ENCODE results near the gene STK38L.
A peak's percentile ranks its signal among the peaks of the same experiment; 100 is the strongest.

The STK38L gene

DNA sequence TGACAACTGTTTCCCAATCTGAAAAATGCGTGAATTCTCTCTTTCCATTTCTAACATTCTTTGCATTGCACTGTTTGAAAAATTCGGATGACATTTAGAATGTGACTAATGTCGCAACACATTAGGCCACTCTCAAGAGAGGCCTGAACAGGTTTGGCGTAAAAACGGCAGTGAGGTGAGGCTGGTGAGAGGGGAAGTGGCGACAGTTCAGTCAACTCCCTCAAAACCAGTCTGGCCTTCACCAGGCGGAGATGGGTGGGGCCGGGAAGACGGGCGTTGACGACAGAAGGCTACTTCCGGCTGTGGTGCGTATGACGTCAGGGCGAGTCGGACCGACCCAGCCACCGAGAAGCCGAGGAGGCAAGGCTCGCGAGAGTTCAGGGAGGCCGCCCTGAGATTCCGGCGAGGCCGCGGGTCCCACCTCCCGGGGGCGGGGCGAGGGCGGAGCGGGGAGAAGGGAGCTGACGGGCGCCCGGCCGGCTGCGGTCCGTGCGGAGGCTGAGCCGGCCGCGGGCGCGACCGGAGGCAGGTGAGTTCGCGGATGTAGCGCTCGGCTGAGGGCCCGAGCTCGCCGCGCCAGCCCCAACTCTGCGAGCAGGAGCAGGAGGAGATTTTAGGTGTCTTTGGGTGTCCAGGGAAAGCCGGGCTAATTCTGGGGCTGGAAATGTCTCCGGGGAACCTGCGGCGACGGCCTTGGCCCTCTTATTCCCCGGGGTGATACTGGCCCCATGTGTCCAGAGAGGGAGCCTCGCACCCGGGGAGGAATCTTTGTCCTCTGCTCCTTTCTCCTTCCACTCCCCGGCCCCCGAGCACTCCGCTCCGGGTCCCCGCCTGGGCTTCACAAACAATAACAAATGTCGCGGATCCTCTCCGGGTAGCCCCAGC is at the start of gene STK38L:
Gene STK38L, plus strand, starts transcription at position 483 of the 885 bp plus-strand sequence. CDS start 53,435 bp downstream, outside the sequence.
- Mint-ChIP-seq H3K4me1 (ENCODE audit: low read depth) (peaks cover 35% of the 10 kb centered on the region), H3K9me3 (peaks cover 10% of the 10 kb centered on the region)

GRCh38 chr12:27194644-27195043 is 49.4 kb upstream of the STK38L start:
- no peak for DNase-seq (ENCODE audit: low spot score)
- no peaks in the 10 kb centered on the region for H3K9me3 Mint-ChIP-seq
- no peaks in the 10 kb centered on the region for H3K36me3 Mint-ChIP-seq (ENCODE audit: low read depth)
- no peaks in the 10 kb centered on the region for H3K4me1 Mint-ChIP-seq (ENCODE audit: low read depth)
- no peak overlapping the region for H3K4me3 Mint-ChIP-seq
- peaks cover 4% of the 10 kb centered on the region for H3K27me3 Mint-ChIP-seq (ENCODE audit: low read depth)
- H3K27ac Mint-ChIP-seq, result no peak overlapping the region

More for the DNA sequence above, at the start of gene STK38L:
- peak within 1 kb of the TSS; percentile 95 for H3K27ac Mint-ChIP-seq
- peaks cover 13% of the 10 kb centered on the region for H3K36me3 Mint-ChIP-seq (ENCODE audit: low read depth)
- peak within 1 kb of the TSS; percentile 99 for H3K4me3 Mint-ChIP-seq
- H3K27me3 Mint-ChIP-seq (ENCODE audit: low read depth), result no peaks in the 10 kb centered on the region
- DNase-seq (ENCODE audit: low spot score), result peak; percentile 97

DNA sequence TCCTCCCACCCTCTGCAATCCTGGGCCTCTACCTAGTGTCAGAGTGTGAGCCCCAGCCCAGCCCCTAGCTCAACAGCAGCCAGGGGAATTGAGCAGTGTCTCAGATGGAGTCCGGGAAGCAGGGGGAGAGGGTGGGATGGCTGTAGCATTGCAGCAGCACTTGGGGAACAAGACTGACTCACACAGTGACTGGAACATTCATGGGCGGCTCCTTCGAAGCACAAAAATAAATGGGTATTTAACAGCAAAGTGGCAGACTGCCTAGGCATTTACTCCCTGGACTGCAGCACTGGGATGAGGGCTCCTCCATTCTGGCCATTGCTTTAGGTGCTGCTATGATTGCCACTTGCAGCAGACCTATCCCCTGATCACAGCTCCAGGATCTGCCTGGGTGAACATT is 46.0 kb upstream of the STK38L start:
- H3K36me3 Mint-ChIP-seq (ENCODE audit: low read depth), result no peaks in the 10 kb centered on the region
- peaks cover 9% of the 10 kb centered on the region for H3K4me1 Mint-ChIP-seq (ENCODE audit: low read depth)
- no peaks in the 10 kb centered on the region for H3K9me3 Mint-ChIP-seq
- H3K27me3 Mint-ChIP-seq (ENCODE audit: low read depth), result no peaks in the 10 kb centered on the region
- no peak overlapping the region for H3K4me3 Mint-ChIP-seq
- DNase-seq (ENCODE audit: low spot score), result no peak
- no peak overlapping the region for H3K27ac Mint-ChIP-seq

DNA sequence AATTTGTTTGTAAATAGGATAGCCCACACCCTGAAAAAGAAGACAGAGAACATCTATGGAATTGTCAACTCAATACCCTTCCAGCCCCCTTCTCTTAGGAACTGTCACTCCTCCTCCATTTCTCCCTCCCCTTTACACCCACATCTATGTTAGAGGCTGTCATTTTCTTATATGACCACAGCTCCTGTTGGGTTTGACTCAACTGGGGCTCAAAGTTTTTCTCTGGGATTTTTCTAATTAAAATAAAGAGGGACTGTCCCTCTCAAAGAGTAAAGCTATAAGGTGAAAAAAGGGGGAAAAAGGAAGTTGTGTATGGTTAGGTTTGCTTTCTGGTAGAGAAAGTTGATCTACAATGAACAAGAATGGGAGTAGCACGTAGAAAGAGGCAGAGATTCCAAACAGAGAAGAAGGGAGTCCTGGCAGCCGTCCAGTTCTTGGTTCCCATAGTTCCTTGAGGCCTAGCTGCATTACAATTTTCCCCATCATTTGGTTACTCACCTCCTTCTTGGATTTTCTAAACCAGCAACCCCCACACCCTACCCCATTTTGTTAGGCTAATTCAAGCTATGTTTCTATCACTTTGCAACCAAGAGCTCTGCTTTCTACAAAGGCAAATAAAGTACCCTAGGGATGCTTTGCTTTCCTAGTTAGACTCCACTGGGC is 44.3 kb upstream of the STK38L start:
- H3K4me3 Mint-ChIP-seq, result no peak overlapping the region
- no peaks in the 10 kb centered on the region for H3K27me3 Mint-ChIP-seq (ENCODE audit: low read depth)
- H3K4me1 Mint-ChIP-seq (ENCODE audit: low read depth), result peaks cover 11% of the 10 kb centered on the region
- no peak for DNase-seq (ENCODE audit: low spot score)
- H3K9me3 Mint-ChIP-seq, result no peaks in the 10 kb centered on the region
- H3K27ac Mint-ChIP-seq, result no peak overlapping the region
- no peaks in the 10 kb centered on the region for H3K36me3 Mint-ChIP-seq (ENCODE audit: low read depth)

DNA sequence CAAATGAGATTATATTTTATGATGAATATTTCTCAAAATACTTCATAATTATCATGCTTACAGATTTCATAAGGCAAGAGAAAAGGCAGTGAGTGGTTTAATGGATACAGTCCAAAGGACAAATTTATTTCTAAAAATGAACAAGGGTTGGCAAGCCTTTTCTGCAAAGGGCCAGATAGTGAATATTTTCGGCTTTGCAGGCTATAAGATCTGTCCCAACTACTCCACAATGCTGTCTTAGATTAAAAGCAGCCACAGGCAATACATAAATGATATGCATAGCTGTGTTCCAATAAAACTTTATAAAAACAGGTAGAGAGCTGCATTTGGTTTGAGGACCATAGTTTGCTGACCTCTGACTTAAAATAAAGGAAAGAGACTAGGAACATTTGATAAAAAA is 42.9 kb upstream of the STK38L start:
- Mint-ChIP-seq H3K4me3 (no peak overlapping the region), H3K27ac (no peak overlapping the region), H3K9me3 (no peaks in the 10 kb centered on the region), H3K4me1 (ENCODE audit: low read depth) (peaks cover 11% of the 10 kb centered on the region), H3K36me3 (ENCODE audit: low read depth) (no peaks in the 10 kb centered on the region), H3K27me3 (ENCODE audit: low read depth) (no peaks in the 10 kb centered on the region)
- no peak for DNase-seq (ENCODE audit: low spot score)

DNA sequence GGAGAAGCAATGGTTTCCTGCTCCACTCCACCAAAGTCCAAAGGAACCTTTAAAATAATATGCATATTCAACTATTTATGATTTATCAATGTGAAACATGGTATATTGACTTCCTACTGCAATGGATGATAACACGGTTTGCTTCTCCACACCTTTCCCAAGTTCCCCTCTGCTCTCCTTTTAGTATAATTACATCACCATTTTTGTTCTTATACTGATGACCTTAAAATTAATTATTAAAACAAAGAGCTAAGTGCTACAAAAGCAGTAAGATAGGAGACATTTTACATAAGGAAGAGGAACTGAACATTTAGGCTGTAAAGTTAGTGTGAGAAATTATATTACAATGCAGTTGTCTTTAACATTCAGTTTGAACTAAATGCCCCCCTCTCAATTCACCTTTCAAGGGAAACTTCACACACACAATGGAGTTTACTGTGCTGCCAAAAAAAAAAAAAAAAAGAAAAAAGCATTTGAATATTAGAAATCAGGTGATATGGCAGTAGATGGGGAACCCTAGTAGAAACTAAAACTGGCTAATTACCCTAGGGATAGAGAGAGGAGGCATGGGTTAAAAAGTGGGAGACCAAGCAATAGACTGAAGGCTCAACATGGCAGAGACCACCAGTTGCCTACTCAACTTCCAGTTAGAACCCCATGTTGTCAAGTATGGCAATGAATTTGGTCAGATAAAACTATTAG is 37.1 kb upstream of the STK38L start:
- H3K4me3 Mint-ChIP-seq, result no peak overlapping the region
- no peak for DNase-seq (ENCODE audit: low spot score)

DNA sequence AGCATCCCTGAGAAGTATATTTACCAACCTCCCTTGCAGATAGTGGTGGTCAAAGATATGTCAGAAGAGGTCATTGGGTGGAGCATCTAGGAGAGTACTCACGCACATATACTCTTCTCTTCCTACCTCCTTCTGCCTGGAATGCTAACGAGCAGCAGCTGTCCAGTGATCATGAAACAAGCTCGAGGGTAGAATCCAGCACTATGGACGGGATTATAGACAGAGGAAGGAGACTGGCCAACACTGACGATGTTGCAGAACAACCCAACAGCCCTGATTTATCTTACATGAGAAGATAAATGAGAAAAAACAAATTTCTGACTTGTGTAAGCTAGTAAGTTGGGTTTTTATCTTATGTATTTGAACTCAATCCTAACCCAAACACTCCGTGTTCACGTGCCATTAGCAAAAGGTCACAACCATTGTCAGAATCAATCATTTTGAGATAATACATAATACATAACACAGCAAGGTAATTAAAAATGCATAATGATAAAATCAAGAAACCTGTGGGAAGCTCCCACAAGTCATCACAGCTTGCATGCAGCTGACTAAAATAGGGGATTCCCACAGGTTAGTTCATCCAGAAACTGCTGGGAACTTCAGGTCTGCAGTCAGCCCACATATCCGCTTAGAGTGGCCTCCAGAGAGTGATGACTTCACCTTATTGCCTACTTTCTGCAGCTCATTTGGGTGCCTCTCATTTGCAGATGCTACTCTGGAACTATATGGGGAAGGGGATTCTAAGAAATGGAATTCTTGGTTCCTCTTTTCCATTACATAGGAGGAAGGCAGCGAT is 36.3 kb upstream of the STK38L start:
- DNase-seq (ENCODE audit: low spot score), result peak; percentile 73
- Mint-ChIP-seq H3K4me3 (no peak overlapping the region), H3K4me1 (ENCODE audit: low read depth) (peaks cover 15% of the 10 kb centered on the region), H3K36me3 (ENCODE audit: low read depth) (peaks cover 1% of the 10 kb centered on the region), H3K9me3 (peaks cover 17% of the 10 kb centered on the region), H3K27me3 (ENCODE audit: low read depth) (no peaks in the 10 kb centered on the region), H3K27ac (no peak overlapping the region)

More for the DNA sequence above, 37.1 kb upstream of the STK38L start:
- peaks cover 17% of the 10 kb centered on the region for H3K9me3 Mint-ChIP-seq
- peaks cover 1% of the 10 kb centered on the region for H3K36me3 Mint-ChIP-seq (ENCODE audit: low read depth)
- no peak overlapping the region for H3K27ac Mint-ChIP-seq
- peaks cover 15% of the 10 kb centered on the region for H3K4me1 Mint-ChIP-seq (ENCODE audit: low read depth)
- no peaks in the 10 kb centered on the region for H3K27me3 Mint-ChIP-seq (ENCODE audit: low read depth)

- no peaks in the 10 kb centered on the region for H3K27me3 Mint-ChIP-seq (ENCODE audit: low read depth)
- DNase-seq (ENCODE audit: low spot score), result no peak
- H3K9me3 Mint-ChIP-seq, result peaks cover 17% of the 10 kb centered on the region
- peaks cover 1% of the 10 kb centered on the region for H3K36me3 Mint-ChIP-seq (ENCODE audit: low read depth)
- no peak overlapping the region for H3K27ac Mint-ChIP-seq
- peaks cover 15% of the 10 kb centered on the region for H3K4me1 Mint-ChIP-seq (ENCODE audit: low read depth)
- no peak overlapping the region for H3K4me3 Mint-ChIP-seq
Observed at GRCh38 chr12:27208414-27208750, 35.7 kb upstream of the STK38L start.

DNA sequence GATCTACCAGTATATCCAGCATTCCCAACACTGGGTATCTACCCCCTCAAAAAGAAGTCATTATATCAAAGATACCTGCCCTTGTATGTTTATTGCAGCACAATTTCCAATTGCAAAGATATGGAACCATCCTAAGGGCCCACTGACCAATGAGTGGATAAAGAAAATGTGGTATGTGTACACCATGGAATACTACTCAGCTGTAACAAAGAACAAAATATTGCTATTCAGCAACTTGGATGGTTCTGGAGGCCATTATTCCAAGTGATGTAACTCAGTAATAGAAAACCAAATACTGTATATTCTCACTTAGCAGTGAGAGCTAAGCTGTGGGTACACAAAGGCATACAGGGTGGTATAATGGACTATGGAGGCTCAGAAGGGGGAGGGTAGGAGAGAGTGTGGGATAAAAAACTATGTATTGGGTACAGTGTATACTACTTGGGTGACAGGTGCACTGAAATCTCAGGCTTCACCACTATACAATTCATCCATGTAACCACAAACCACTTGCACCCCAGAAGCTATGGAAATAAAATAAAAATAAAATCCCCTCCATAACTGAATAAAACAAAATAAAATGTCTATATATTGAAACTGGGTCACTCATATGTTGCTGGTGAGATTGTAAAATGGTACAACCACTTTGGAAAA is 34.7 kb upstream of the STK38L start:
- H3K4me3 Mint-ChIP-seq, result no peak overlapping the region
- peaks cover 12% of the 10 kb centered on the region for H3K4me1 Mint-ChIP-seq (ENCODE audit: low read depth)
- peaks cover 1% of the 10 kb centered on the region for H3K36me3 Mint-ChIP-seq (ENCODE audit: low read depth)
- no peaks in the 10 kb centered on the region for H3K27me3 Mint-ChIP-seq (ENCODE audit: low read depth)
- no peak overlapping the region for H3K27ac Mint-ChIP-seq
- H3K9me3 Mint-ChIP-seq, result peaks cover 17% of the 10 kb centered on the region
- DNase-seq (ENCODE audit: low spot score), result no peak

DNA sequence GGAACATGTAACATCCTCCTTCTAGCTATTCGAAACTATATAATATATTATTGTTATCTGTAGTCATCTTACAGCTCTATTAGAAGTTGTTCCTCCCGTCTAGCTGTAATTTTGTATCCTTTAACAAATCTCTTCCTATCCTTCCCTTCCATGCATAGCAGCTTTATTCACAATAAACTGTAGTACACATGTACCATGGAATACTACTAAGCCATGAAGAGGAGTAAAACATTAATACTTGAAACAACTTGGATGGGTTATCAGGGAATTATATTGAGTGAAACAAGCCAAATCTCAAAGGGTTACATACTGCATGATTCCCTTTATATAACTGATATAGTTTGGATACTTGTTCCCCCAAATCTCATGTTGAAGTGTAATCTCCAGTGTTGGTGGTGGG is 33.9 kb upstream of the STK38L start:
- H3K27me3 Mint-ChIP-seq (ENCODE audit: low read depth), result no peaks in the 10 kb centered on the region
- H3K4me3 Mint-ChIP-seq, result no peak overlapping the region
- peaks cover 17% of the 10 kb centered on the region for H3K9me3 Mint-ChIP-seq
- H3K4me1 Mint-ChIP-seq (ENCODE audit: low read depth), result peaks cover 12% of the 10 kb centered on the region
- H3K36me3 Mint-ChIP-seq (ENCODE audit: low read depth), result peaks cover 1% of the 10 kb centered on the region
- no peak overlapping the region for H3K27ac Mint-ChIP-seq
- no peak for DNase-seq (ENCODE audit: low spot score)

GRCh38 chr12:27212861-27213260 is 31.2 kb upstream of the STK38L start:
- Mint-ChIP-seq H3K9me3 (peaks cover 17% of the 10 kb centered on the region), H3K4me1 (ENCODE audit: low read depth) (peaks cover 8% of the 10 kb centered on the region), H3K4me3 (no peak overlapping the region), H3K27me3 (ENCODE audit: low read depth) (no peaks in the 10 kb centered on the region), H3K36me3 (ENCODE audit: low read depth) (peaks cover 1% of the 10 kb centered on the region), H3K27ac (no peak overlapping the region)
- no peak for DNase-seq (ENCODE audit: low spot score)

DNA sequence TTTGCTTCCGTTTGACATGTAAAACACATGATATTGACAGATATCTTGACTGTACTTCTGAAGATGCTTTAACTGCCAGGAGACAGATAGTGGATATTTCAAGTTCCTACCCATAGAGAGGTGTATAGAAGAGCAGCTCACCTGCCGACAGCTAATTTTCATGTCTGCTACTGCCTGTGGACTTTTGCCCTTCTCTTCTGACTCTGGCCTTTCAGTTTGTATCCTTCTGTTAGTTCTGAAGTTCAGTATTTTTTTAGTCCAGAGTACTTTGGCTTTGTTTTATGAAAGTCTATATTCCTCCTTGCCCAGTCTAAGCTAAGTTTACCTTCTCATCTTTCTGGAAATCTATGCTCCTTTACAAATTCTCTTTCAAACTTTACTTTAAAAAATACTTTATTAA is 30.8 kb upstream of the STK38L start:
- Mint-ChIP-seq H3K4me1 (ENCODE audit: low read depth) (peaks cover 7% of the 10 kb centered on the region), H3K27me3 (ENCODE audit: low read depth) (no peaks in the 10 kb centered on the region), H3K4me3 (no peak overlapping the region), H3K27ac (no peak overlapping the region), H3K9me3 (peaks cover 17% of the 10 kb centered on the region), H3K36me3 (ENCODE audit: low read depth) (peaks cover 1% of the 10 kb centered on the region)
- DNase-seq (ENCODE audit: low spot score), result no peak
